Stimulated activated naive CD4-positive, alpha-beta T cell treated with Interleukin-2 at 50 U/mL for 16 hours (primary cell): ENCODE measurements around the gene AIDA.

Experiments
- DNase-seq: peaks from one replicate; lab custom pipeline; 2025; lab: John Stamatoyannopoulos, UW

The AIDA gene

DNA sequence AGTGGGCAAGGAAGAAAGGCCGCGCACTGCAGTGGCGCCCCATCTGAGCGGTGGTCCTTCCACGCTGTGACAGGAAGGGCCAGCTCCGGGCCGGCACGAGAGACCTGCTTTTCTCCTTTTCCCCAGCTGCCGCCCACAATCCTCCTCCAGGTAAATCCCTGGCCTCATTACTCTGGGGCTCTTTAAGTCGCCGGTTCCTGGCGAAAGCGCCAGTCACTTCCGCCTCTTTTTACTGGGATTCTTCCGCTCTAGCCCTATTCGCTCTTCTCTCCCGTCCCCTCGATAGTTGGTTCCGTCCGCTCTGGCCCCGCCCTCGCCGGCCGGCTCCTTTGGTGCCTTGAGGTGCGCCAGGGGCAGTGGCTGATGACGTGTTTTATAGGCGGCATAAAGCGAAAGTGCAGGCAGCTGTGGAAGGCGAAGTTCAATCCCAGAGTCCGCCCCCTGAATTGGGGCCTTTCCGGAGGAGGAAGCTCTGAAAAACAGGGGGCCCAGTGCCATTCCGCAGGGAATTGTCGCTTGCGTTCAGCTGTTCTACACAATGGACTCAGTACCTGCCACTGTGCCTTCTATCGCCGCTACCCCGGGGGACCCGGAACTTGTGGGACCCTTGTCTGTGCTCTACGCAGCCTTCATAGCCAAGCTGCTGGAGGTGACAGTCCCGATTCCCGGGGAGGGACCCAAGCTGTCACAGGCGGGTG lies 68.2 kb downstream of the AIDA start:
- DNase-seq, result peak; percentile 98

DNA sequence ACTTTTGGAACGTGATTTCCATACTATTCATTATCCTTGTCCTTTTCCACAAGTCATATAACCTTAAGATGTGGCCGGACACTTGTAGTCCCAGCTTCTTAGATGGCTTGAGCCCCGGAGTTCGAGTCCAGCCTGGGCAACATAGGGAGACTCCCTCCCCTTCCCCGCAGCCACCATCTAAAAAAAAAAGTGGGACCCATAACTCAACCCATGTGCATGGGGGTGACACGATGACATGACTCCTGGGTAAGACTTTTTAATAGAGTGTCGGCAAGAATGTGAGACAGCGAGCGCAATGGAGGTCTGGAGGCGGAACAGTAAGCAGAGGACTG lies 68.7 kb downstream of the AIDA start:
- no peak for DNase-seq

DNA sequence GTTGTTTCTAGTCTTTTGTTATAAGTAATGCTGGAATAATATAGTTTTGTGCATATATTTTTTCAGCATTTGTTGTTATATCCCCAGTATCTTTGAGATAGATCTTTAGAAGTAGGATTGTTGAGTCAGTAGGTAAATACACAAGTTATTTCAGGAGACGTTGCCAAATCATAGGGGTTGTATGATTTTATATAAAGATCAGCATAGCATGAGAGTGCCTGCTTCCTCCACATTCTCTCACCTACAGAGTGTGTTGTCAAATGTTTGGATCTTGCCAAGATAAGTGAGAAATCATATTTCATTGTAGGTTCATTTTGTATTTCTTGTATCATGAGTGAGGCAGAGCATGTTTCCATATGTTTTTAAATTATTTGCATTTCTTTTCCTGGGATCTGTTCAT lies 69.8 kb downstream of the AIDA start:
- no peak for DNase-seq

DNA sequence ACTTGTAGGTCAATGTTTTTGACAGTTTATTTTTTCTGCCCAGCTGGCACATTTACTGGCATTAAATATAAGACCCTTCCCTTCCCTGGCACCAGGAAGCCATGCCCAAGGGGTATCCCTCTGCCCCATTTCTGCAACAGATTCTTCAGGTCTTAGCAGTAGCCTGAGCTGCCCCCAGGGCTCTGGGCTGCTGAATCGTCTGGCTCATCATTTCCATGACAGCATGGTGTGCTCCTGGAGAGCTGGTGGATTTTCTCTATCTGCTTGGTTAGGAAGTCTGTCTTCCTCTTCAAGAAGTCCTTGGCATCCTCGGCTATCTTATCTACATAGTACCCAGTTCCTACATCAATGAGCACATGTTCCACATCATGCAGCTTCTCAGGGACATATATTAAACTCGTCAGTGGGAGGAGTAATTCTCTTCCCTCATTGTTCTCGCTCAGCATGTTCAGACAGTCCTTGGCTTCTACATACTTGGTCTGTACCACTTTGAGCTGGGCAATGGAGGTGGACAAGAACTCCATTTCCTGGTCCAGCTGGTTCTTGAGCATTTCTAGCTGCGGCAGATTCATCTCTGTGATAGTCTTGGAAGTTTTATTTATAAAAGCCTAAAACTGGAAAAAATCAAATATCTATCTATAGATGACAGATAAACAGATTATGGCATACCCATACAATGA lies 70.9 kb downstream of the AIDA start:
- DNase-seq, result no peak

DNA sequence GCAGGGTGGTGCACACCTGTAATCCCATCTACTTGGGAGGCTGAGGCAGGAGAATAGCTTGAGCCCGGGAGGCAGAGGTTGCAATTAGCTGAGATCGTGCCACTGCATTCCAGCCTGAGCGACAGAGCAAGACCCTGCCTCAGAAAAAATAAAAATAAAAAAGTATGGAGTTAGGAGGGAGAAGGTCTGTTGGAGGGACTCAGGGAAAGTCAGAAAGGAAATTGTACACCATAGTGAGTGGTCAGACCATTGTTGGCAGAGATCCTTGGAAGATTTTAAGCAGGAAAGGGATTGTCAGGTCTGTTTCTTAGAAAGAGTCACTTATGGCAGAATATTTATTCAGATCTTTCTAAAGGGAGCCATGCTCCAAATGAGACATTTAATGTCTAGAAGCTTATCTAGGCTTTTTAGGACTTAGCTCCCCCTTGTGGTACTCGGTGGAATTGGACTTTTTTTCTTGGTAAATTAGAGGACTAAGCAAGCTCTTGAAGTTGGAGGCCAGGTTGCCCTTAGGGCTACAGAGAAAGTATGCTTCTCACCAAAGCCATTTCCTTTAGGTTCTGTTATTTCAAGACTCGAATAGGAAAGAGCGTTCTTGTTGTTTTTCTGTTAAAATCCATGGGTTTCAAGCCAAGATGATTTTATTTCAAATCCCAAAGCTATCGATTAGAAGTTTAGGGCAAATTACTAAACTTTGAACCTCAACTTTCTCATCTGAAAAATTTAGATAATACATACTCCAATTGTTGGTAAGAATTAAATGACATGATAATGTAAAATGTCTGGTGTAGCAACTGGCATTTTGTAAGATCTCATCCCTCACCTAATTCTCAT lies 77.9 kb downstream of the AIDA start:
- DNase-seq, result peak; percentile 24

DNA sequence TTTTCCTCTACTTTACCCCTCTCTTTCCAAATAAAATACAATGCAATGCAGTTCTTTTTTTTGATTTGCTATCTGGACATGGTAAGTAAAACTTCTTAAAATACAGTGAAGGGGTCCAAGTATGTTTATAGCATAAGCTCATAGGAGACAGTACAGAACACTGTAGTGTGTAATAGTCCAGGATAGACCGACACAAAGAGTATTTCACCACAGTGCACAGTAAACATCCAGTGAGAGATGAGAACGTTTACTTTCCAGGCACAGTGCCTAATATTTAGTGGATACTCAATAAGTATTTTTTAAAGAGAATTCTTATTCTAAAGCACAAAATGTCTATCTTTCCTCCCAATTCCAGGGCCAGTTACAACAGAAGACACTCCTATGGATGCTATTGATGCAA lies 79.5 kb downstream of the AIDA start:
- no peak for DNase-seq

DNA sequence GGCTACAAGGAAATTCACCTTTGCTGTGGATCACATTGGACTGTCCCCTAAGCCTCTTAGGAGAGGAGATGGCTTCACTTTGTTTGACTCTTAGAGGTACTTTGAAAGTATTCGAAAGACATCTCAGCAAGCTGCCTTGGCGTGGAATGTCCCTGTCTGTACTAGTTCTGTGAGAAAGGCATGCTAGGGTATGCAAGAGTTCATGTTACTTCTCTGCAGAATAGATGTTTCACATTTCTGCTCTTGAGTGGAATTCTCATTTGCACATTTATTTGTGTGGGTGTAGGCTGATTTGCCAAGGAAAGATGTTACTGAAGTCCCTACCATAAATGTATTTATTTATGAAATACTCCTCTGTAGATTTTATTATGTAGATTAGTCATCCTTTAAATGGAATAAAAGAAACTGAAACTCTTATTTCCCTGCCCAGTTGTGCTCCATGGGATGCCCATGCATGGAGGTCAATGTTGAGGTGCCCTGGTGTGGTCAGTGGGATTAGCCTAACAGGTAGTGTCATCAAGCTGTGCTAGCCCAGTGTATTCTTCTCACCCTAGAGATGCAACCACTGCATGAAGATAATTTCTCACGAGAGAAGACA lies 80.6 kb downstream of the AIDA start:
- no peak for DNase-seq

DNA sequence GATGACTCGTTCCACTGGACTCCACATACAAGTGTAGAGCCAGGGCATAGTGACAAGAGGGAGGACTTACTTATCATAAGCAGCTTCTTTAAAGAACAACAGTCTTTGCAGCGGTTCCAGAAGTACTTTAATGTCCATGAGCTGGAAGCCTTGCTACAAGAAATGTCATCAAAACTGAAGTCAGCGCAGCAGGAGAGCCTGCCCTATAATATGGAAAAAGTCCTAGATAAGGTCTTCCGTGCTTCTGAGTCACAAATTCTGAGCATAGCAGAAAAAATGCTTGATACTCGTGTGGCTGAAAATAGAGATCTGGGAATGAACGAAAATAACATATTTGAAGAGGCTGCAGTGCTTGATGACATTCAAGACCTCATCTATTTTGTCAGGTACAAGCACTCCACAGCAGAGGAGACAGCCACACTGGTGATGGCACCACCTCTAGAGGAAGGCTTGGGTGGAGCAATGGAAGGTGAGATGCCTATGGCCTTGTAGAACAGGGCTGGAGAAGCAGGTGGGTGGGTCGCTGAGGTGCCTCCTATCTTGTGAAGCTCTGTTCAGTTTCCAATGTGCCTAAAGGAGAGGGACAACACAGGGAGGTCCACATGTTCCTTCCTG lies 82.3 kb downstream of the AIDA start:
- no peak for DNase-seq

DNA sequence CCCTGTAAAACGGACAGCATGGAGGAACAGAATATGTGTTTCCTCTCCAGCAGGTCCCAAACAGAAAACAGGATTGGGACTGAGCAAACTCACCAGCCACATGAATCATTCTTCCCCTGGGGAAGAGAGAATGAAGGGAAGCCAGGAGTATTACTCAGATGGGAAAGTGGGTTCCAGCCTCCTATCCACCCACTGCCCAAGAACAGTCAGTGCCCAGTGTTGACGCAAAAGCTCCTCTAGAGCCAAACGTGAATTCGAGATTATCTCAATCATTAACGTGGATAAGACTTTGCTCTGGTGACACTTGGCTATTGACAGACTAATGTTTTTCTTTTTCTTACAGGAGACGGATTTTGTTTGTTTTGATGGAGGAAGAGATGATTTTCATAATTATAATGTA lies 85.1 kb downstream of the AIDA start:
- no peak for DNase-seq

DNA sequence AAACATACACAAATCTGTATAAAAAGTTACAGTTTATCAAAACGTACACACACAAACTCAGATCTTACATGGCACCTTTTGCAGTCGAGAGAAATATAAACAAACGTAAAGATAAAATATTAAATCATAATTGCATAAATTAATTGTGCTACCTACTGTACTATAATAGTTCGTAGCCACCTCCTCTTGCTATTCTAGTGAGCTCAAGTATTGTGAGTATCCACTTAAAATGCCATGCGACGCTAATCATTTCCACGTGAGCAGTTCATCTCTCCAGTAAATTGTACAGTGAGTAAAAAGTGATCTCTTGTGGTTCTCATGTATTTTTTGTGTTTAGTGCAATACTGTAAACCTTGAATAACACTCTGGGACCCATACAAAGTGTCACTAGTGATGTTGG lies 88.1 kb downstream of the AIDA start:
- no peak for DNase-seq

DNA sequence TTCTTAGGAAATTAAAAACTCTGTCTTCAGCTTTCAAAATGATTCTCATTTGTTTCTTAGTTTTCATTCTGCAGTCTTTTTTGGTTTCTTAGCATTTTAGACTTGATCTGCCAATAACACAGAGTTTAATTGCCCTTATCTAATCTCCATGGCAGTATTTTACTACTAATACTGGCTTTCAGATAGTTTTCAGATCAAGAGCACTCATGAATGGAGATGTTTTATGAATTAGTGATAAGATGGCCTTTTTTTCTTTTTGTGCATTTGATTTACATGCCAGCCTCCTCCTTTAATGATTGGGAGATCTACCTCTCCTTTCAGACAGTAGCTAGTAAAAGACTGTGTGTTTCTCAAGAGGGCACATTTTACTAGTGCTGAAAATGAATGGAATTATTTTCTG lies 88.8 kb downstream of the AIDA start:
- no peak for DNase-seq

DNA sequence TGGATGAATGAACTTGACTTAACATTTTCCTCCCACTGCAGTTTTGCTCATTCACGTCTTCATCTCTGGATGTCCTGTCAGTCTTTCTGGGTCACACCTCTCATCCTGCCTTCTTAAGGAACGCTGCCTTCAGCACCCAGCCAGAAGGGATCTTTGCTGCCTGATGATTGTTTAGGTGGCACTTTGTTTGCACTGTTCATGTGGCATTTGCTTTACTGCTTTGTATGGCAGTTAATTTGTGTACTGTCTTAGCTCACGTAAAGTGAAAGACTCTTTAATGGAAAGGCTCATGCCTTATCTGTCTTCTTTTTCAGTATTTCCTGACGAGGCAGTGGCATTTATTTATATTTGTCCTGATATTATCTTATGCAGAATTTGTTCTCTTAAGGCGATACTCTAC lies 89.5 kb downstream of the AIDA start:
- DNase-seq, result no peak

DNA sequence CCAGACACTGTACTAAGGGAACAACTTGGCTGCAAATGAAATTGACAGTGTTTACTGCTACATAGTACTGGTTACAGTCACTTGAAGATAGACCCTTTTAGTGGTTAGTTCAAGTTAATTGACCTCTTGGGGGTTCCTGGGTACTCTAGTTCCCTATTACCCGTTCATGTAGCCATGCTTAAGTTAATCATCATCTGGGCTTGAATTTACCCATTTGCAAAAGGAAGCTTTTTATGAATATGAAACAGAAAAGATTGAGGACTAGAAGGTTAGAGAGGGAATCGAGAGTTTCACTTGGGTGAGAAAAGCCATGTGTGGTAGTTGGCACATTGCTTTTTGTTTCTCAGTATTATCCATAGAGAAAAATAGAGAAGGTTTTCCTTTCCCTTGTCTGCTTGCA lies 91.7 kb downstream of the AIDA start:
- DNase-seq, result no peak

DNA sequence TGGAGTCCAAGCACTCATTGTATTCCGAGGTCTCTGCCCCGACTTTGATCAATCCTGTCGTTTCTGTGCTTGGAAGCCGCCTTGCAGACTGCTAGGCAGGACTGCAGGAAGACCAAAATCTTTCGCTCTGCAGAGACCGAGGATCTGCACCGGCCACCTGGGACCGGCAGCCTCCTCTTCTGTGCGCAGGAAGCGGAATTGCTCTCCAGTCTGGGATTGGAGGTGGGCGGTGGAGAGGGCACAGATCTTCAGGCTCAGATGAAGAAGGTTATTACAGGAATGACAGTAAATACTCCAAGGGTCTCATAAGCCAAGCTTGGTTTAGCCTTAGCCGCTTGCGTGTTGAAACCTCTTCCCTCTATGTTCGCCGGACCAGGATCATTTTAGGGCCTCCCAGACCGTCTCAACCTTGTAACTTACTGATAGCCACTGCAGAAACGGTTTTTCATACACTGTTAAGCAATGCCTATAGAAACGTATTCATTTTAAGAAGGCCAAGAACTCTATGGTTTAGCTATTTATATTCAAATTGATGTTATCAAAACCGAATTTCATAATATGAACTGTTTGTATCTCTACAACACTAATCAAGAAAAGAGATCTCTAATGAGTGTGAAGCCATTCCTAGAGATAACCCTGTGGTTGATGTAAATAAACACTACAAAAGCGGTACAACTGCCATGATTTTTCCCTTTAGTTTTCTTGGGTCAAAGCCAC lies 93.3 kb downstream of the AIDA start:
- DNase-seq, result no peak
